Measurements from ENCODE around the gene DMXL1. TPM values are rescaled to one million over a fixed set of nuclear protein-coding genes. Genes with fewer than 3 reads are reported as not detected.

DMXL1 gene
- total and polyA plus RNA-seq, 4 donors: 4.3 to 38.1 (median 25.1) TPM

GRCh38 chr5:119028575-119028974 lies 42.3 kb upstream of the DMXL1 start:
- 90% methylated on average over 5 of the region's 5 CpGs for WGBS
- Histone ChIP-seq H3K36me3 (ENCODE audit: control insufficient read depth in 4 of 4, insufficient read depth in 3 of 4, low read depth in 1 of 4, low read length in 3 of 4) (no peaks in the 10 kb centered on the region), H3K9ac (ENCODE audit: low read depth in 1 of 2, low read length in 2 of 2) (no peak overlapping the region), H3K4me1 (ENCODE audit: control insufficient read depth in 4 of 4, insufficient read depth in 4 of 4, low read length in 3 of 4) (no peaks in the 10 kb centered on the region), H3K27me3 (ENCODE audit: control insufficient read depth in 4 of 4, insufficient read depth in 4 of 4, low read length in 3 of 4) (no peaks in the 10 kb centered on the region), H3K9me3 (ENCODE audit: control insufficient read depth in 4 of 4, low read length in 3 of 4) (no peaks in the 10 kb centered on the region), H3K4me3 (ENCODE audit: low read depth in 1 of 3, low read length in 3 of 3) (no peak overlapping the region), H3K27ac (ENCODE audit: low read depth in 1 of 2, low read length in 2 of 2) (no peak overlapping the region)
- TF ChIP-seq TAF1 (conservative IDR thresholded peaks at IDR 0.05): no peak
- TF ChIP-seq ZBTB33 (IDR thresholded peaks at IDR 0.05): no peak
- TF ChIP-seq SP1 (IDR thresholded peaks at IDR 0.05): no peak
- no peak for TF ChIP-seq HNF4A (conservative IDR thresholded peaks at IDR 0.05)
- TF ChIP-seq GABPA (IDR thresholded peaks at IDR 0.05 in 1 of 2, conservative IDR thresholded peaks at IDR 0.05 in 1 of 2): no peak
- no peak for TF ChIP-seq ATF3 (IDR thresholded peaks at IDR 0.05)
- no peak for TF ChIP-seq HNF4G (IDR thresholded peaks at IDR 0.05)
- TF ChIP-seq MAX (IDR thresholded peaks at IDR 0.05): no peak
- no peak for TF ChIP-seq FOXA1 (IDR thresholded peaks at IDR 0.05)
- no peak for TF ChIP-seq CTCF (IDR thresholded peaks at IDR 0.05; ENCODE audit: low read depth, low read length, missing input control)
- TF ChIP-seq REST (IDR thresholded peaks at IDR 0.05): no peak
- TF ChIP-seq FOXA2 (IDR thresholded peaks at IDR 0.05): no peak
- TF ChIP-seq NR2F2 (IDR thresholded peaks at IDR 0.05): no peak
- no peak for DNase-seq (ENCODE audit: low spot score)

GRCh38 chr5:119031011-119031886 lies 39.6 kb upstream of the DMXL1 start:
- no peak overlapping the region for H3K4me3 ChIP-seq (ENCODE audit: low read depth in 1 of 3, low read length in 3 of 3)
- DNase-seq (ENCODE audit: low spot score): no peak
- H3K27me3 ChIP-seq (ENCODE audit: control insufficient read depth in 4 of 4, insufficient read depth in 4 of 4, low read length in 3 of 4): no peaks in the 10 kb centered on the region
- 75% methylated on average over 5 of the region's 5 CpGs for WGBS
- H3K36me3 ChIP-seq (ENCODE audit: control insufficient read depth in 4 of 4, insufficient read depth in 3 of 4, low read depth in 1 of 4, low read length in 3 of 4): no peaks in the 10 kb centered on the region
- H3K9ac ChIP-seq (ENCODE audit: low read depth in 1 of 2, low read length in 2 of 2): no peak overlapping the region
- no peaks in the 10 kb centered on the region for H3K4me1 ChIP-seq (ENCODE audit: control insufficient read depth in 4 of 4, insufficient read depth in 4 of 4, low read length in 3 of 4)
- H3K9me3 ChIP-seq (ENCODE audit: control insufficient read depth in 4 of 4, low read length in 3 of 4): no peaks in the 10 kb centered on the region
- H3K27ac ChIP-seq (ENCODE audit: low read depth in 1 of 2, low read length in 2 of 2): no peak overlapping the region
- TF ChIP-seq ATF3 (IDR thresholded peaks at IDR 0.05) (no peak), CTCF (IDR thresholded peaks at IDR 0.05; ENCODE audit: low read depth, low read length, missing input control) (no peak), RXRA (IDR thresholded peaks at IDR 0.05) (no peak), NR2F2 (IDR thresholded peaks at IDR 0.05) (no peak), GABPA (IDR thresholded peaks at IDR 0.05 in 1 of 2, conservative IDR thresholded peaks at IDR 0.05 in 1 of 2) (no peak), MAX (IDR thresholded peaks at IDR 0.05) (no peak), EGR1 (IDR thresholded peaks at IDR 0.05; ENCODE audit: low read depth in 2 of 2) (no peak), FOXA2 (IDR thresholded peaks at IDR 0.05) (no peak), JUND (IDR thresholded peaks at IDR 0.05) (no peak), TAF1 (conservative IDR thresholded peaks at IDR 0.05) (no peak), ZBTB33 (IDR thresholded peaks at IDR 0.05) (no peak), HNF4A (conservative IDR thresholded peaks at IDR 0.05) (no peak)

Measured in liver (tissue), 9 donors.